Neural progenitor cell (in vitro differentiated cells): ENCODE measurements around the gene UNC93A.
"Not testable (repeated sequence)": the region's sequence is repeated elsewhere in the genome, so short reads cannot be mapped to it uniquely, and the experiment has no call there.

Experiments used
- CTCF ChIP-seq: fragments of 200-600 bp; sonication (generic); IDR thresholded peaks from 2 replicates; pipeline ENCODE4 v1.5.1; 2017; ENCODE audit warnings: antibody characterized with exemption, mild to moderate bottlenecking
- EZH2 ChIP-seq: fragments of 200-600 bp; sonication (generic); IDR thresholded peaks from 2 replicates; pipeline ENCODE4 v1.6.1; 2017; ENCODE audit warnings: antibody characterized with exemption, mild to moderate bottlenecking, moderate library complexity

GRCh38 chr6:167242511-167243051 is 48.5 kb upstream of the UNC93A start:
- not testable (repeated sequence) for TF ChIP-seq CTCF, EZH2
